ENCODE data around the gene RERG. TPM values are rescaled to one million over a fixed set of nuclear protein-coding genes. Genes with fewer than 3 reads are reported as not detected.

Gene RERG
- polyA plus RNA-seq, 3 donors: not detected

- DNase-seq: no peak
- H3K27me3 Mint-ChIP-seq (ENCODE audit: low read depth in 3 of 3): peaks cover 0 to 4% (median 2%) of the 10 kb centered on the region in 3 donors
- Histone ChIP-seq H3K9ac (ENCODE audit: insufficient read depth, low read length, poor library complexity, severe bottlenecking) (no peak overlapping the region), H3K27ac (ENCODE audit: low read depth in 1 of 2, low read length in 2 of 2) (no peak overlapping the region), H3K79me2 (ENCODE audit: insufficient read depth, low read length) (no peaks in the 10 kb centered on the region), H3K4me1 (ENCODE audit: control insufficient read depth in 1 of 2, insufficient read depth in 2 of 2, low read length in 2 of 2) (no peaks in the 10 kb centered on the region), H3K9me3 (replicated peaks in 1 of 2; ENCODE audit: control insufficient read depth in 1 of 2, insufficient read depth in 1 of 2, low read length in 2 of 2) (no peaks in the 10 kb centered on the region), H4K20me1 (ENCODE audit: insufficient read depth, low read length) (no peaks in the 10 kb centered on the region), H2AFZ (ENCODE audit: insufficient read depth, low read depth, low read length, poor library complexity, severe bottlenecking) (no peak overlapping the region), H3K4me3 (replicated peaks in 1 of 3; ENCODE audit: low read depth in 2 of 3, low read length in 3 of 3) (no peak overlapping the region), H3K27me3 (ENCODE audit: control insufficient read depth in 2 of 2, insufficient read depth in 2 of 2, low read length in 2 of 2) (no peaks in the 10 kb centered on the region), H3K36me3 (replicated peaks in 1 of 2; ENCODE audit: control insufficient read depth in 1 of 2, insufficient read depth in 2 of 2, low read length in 2 of 2) (no peaks in the 10 kb centered on the region), H3K4me2 (replicated peaks; ENCODE audit: extremely low read depth, low read length, poor library complexity, severe bottlenecking) (no peak overlapping the region)
- no peak overlapping the region for H3K27ac Mint-ChIP-seq
- H3K9me3 Mint-ChIP-seq: no peaks in the 10 kb centered on the region
- H3K4me1 Mint-ChIP-seq: no peaks in the 10 kb centered on the region
- TF ChIP-seq, protein P1, sequence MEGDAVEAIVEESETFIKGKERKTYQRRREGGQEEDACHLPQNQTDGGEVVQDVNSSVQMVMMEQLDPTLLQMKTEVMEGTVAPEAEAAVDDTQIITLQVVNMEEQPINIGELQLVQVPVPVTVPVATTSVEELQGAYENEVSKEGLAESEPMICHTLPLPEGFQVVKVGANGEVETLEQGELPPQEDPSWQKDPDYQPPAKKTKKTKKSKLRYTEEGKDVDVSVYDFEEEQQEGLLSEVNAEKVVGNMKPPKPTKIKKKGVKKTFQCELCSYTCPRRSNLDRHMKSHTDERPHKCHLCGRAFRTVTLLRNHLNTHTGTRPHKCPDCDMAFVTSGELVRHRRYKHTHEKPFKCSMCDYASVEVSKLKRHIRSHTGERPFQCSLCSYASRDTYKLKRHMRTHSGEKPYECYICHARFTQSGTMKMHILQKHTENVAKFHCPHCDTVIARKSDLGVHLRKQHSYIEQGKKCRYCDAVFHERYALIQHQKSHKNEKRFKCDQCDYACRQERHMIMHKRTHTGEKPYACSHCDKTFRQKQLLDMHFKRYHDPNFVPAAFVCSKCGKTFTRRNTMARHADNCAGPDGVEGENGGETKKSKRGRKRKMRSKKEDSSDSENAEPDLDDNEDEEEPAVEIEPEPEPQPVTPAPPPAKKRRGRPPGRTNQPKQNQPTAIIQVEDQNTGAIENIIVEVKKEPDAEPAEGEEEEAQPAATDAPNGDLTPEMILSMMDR (IDR thresholded peaks at IDR 0.05): no peak
- no CpG with 5 or more reads among the region's 2 CpGs for WGBS (ENCODE audit: insufficient coverage)
- intact Hi-C loops (cut with micrococcal nuclease): no loop called here
- no peaks in the 10 kb centered on the region for H3K36me3 Mint-ChIP-seq
- H3K4me3 Mint-ChIP-seq: no peak overlapping the region
These were observed 21.3 kb downstream of the RERG start for GRCh38 chr12:15199930-15200329.

- no peaks in the 10 kb centered on the region for H3K79me2 ChIP-seq (ENCODE audit: insufficient read depth, low read length)
- H3K27me3 Mint-ChIP-seq (ENCODE audit: low read depth in 3 of 3): peaks cover 0 to 7% (median 0%) of the 10 kb centered on the region in 3 donors
- H3K9ac ChIP-seq (ENCODE audit: insufficient read depth, low read length, poor library complexity, severe bottlenecking): no peak overlapping the region
- no peaks in the 10 kb centered on the region for H3K27me3 ChIP-seq (ENCODE audit: control insufficient read depth in 2 of 2, insufficient read depth in 2 of 2, low read length in 2 of 2)
- H3K9me3 Mint-ChIP-seq: no peaks in the 10 kb centered on the region
- DNase-seq: no peak
- no CpG with 5 or more reads among the region's 3 CpGs for WGBS (ENCODE audit: insufficient coverage)
- no peaks in the 10 kb centered on the region for H3K36me3 ChIP-seq (replicated peaks in 1 of 2; ENCODE audit: control insufficient read depth in 1 of 2, insufficient read depth in 2 of 2, low read length in 2 of 2)
- no peak overlapping the region for H2AFZ ChIP-seq (ENCODE audit: insufficient read depth, low read depth, low read length, poor library complexity, severe bottlenecking)
- no peak overlapping the region for H3K4me3 ChIP-seq (replicated peaks in 1 of 3; ENCODE audit: low read depth in 2 of 3, low read length in 3 of 3)
- H3K4me1 Mint-ChIP-seq: no peaks in the 10 kb centered on the region
- H3K4me2 ChIP-seq (replicated peaks; ENCODE audit: extremely low read depth, low read length, poor library complexity, severe bottlenecking): no peak overlapping the region
- TF ChIP-seq, protein P1 (IDR thresholded peaks at IDR 0.05): no peak
- intact Hi-C loops (cut with micrococcal nuclease): no loop called here
- no peak overlapping the region for H3K27ac Mint-ChIP-seq
- no peak overlapping the region for H3K27ac ChIP-seq (ENCODE audit: low read depth in 1 of 2, low read length in 2 of 2)
- H3K4me1 ChIP-seq (ENCODE audit: control insufficient read depth in 1 of 2, insufficient read depth in 2 of 2, low read length in 2 of 2): no peaks in the 10 kb centered on the region
- no peaks in the 10 kb centered on the region for H3K9me3 ChIP-seq (replicated peaks in 1 of 2; ENCODE audit: control insufficient read depth in 1 of 2, insufficient read depth in 1 of 2, low read length in 2 of 2)
- H3K36me3 Mint-ChIP-seq: no peaks in the 10 kb centered on the region
- no peak overlapping the region for H3K4me3 Mint-ChIP-seq
- no peaks in the 10 kb centered on the region for H4K20me1 ChIP-seq (ENCODE audit: insufficient read depth, low read length)
These were observed 24.3 kb downstream of the RERG start for GRCh38 chr12:15196678-15197505.

Measured in CD14-positive monocyte (primary cell).